K562 (cell line): ENCODE results near the gene MYOG.

Experiments used
- FIP1L1 ChIP-seq: fragments of 200-400 bp; formaldehyde crosslinking; IDR thresholded peaks from 2 replicates; pipeline ENCODE4 v1.6.1; 2018; ENCODE audit warnings: mild to moderate bottlenecking, low read depth, low read length; ENCODE audit not compliant: poor library complexity, severe bottlenecking
- MAZ ChIP-seq, 2 experiments: fragments of 450-650 bp in 1 of 2; sonication (generic) in 1 of 2; formaldehyde crosslinking; IDR thresholded peaks in 1 of 2; conservative IDR thresholded peaks in 1 of 2; 2 replicates each; pipeline versions ENCODE4 v1.4.0 to v1.5.0; 2020; ENCODE audit warnings: mild to moderate bottlenecking in 1 of 2, missing genetic modification reagents in 1 of 2
- NCOA1 ChIP-seq: fragments of 450-650 bp; IDR thresholded peaks from 2 replicates; pipeline ENCODE4 v1.6.1; 2016; ENCODE audit warnings: low read depth
- OTX1 ChIP-seq: fragments of 450-650 bp; formaldehyde crosslinking; IDR thresholded peaks from 2 replicates; pipeline ENCODE4 v1.4.0; 2022; ENCODE audit warnings: mild to moderate bottlenecking
- REST ChIP-seq, 2 experiments: fragments of 450-650 bp; formaldehyde crosslinking in 1 of 2; IDR thresholded peaks; 2 replicates each; pipeline versions ENCODE4 v1.4.0 to v1.6.1; 2014 to 2020; ENCODE audit warnings: mild to moderate bottlenecking in 2 of 2, borderline replicate concordance in 1 of 2, low read depth in 1 of 2
- TAF15 ChIP-seq: fragments of 200-400 bp; formaldehyde crosslinking; IDR thresholded peaks from 2 replicates; pipeline ENCODE4 v1.6.1; 2017; ENCODE audit warnings: mild to moderate bottlenecking, low read depth, low read length, moderate library complexity

GRCh38 chr1:203116091-203116820, 30.4 kb upstream of the MYOG start:
- TF ChIP-seq NCOA1 (no peak), TAF15 (no peak), REST (IDR thresholded peaks at IDR 0.05; ENCODE audit: borderline replicate concordance) (no peak), REST (CRISPR knock-in tag; IDR thresholded peaks at IDR 0.05; ENCODE audit: low read depth) (no peak), MAZ (CRISPR knock-in tag; conservative IDR thresholded peaks at IDR 0.05 in 1 of 2, IDR thresholded peaks at IDR 0.05 in 1 of 2) (no peak), OTX1 (no peak), FIP1L1 (no peak)
